DLD1 (cell line): ENCODE data around the gene RNF32.

Experiments
- in situ Hi-C: cut with HindIII; loops from 2 replicates; pipeline ENCODE4 v1.10.0; 2017; ENCODE audit warnings: low sequenced_read_pairs

RNF32 gene

GRCh38 chr7:156640257-156640948, at the start of gene RNF32:
Gene RNF32, plus strand, starts transcription at chr7:156640774. Its CDS starts 3,104 bp downstream, at chr7:156643878.
- in situ Hi-C loops: no loop called here

- in situ Hi-C loops: no loop called here
Observed at GRCh38 chr7:156592155-156592884, 48.3 kb upstream of the RNF32 start.

- in situ Hi-C loops: no loop called here
Observed at GRCh38 chr7:156594283-156595080, 46.1 kb upstream of the RNF32 start.

GRCh38 chr7:156600496-156600895, 40.1 kb upstream of the RNF32 start:
- in situ Hi-C loops: no loop called here

GRCh38 chr7:156602283-156602682, 38.3 kb upstream of the RNF32 start:
- in situ Hi-C loops: no loop called here

- in situ Hi-C loops: no loop called here
Observed at GRCh38 chr7:156603011-156603410, 37.6 kb upstream of the RNF32 start.

GRCh38 chr7:156603629-156604028, 36.9 kb upstream of the RNF32 start:
- in situ Hi-C loops: no loop called here

- in situ Hi-C loops: no loop called here
Observed at GRCh38 chr7:156604311-156604710, 36.3 kb upstream of the RNF32 start.

- in situ Hi-C loops: no loop called here
Observed at GRCh38 chr7:156604836-156605695, 35.5 kb upstream of the RNF32 start.

- in situ Hi-C loops: no loop called here
Observed at GRCh38 chr7:156606135-156606534, 34.4 kb upstream of the RNF32 start.

- in situ Hi-C loops: no loop called here
Observed at GRCh38 chr7:156606691-156607331, 33.8 kb upstream of the RNF32 start.

GRCh38 chr7:156607332-156608172, 33.0 kb upstream of the RNF32 start:
- in situ Hi-C loops: no loop called here

- in situ Hi-C loops: no loop called here
Observed at GRCh38 chr7:156608173-156608478, 32.4 kb upstream of the RNF32 start.

- in situ Hi-C loops: no loop called here
Observed at GRCh38 chr7:156609010-156609877, 31.3 kb upstream of the RNF32 start.

GRCh38 chr7:156610130-156610529, 30.4 kb upstream of the RNF32 start:
- in situ Hi-C loops: no loop called here

- in situ Hi-C loops: no loop called here
Observed at GRCh38 chr7:156610601-156611000, 30.0 kb upstream of the RNF32 start.

- in situ Hi-C loops: no loop called here
Observed at GRCh38 chr7:156611014-156612010, 29.3 kb upstream of the RNF32 start.
